Measurements from ENCODE around the gene SLC22A25. TPM values are rescaled to one million over a fixed set of nuclear protein-coding genes. Genes with fewer than 3 reads are reported as not detected.

The SLC22A25 gene
- total RNA-seq (ENCODE audit: low replicate concordance) = not detected in 2 replicates

GRCh38 chr11:63243533-63243932 lies at the start of gene SLC22A25:
TSS of gene SLC22A25 (minus strand) at chr11:63243599. CDS start at chr11:63229652, 13,947 bp downstream.
- Histone ChIP-seq H4K20me1 (ENCODE audit: low read depth) (no peaks in the 10 kb centered on the region), H2AFZ (replicated peaks) (no peak within 1 kb of the TSS), H3K4me2 (no peak within 1 kb of the TSS), H3K27ac (no peak within 1 kb of the TSS), H3K79me2 (ENCODE audit: low read depth) (no peaks in the 10 kb centered on the region), H3K4me1 (no peaks in the 10 kb centered on the region), H3K9ac (no peak within 1 kb of the TSS), H3K4me3 (no peak within 1 kb of the TSS), H3K27me3 (no peaks in the 10 kb centered on the region), H3F3A (ENCODE audit: low read depth) (no peaks in the 10 kb centered on the region), H3K9me3 (ENCODE audit: low read depth) (no peaks in the 10 kb centered on the region), H3K36me3 (no peaks in the 10 kb centered on the region)
- no peak for DNase-seq (ENCODE audit: low spot score)
- H3K9me3 Mint-ChIP-seq = no peaks in the 10 kb centered on the region
- no peaks in the 10 kb centered on the region for H3K4me1 Mint-ChIP-seq
- no peak within 1 kb of the TSS for H3K27ac Mint-ChIP-seq
- H3K4me3 Mint-ChIP-seq = no peak within 1 kb of the TSS
- H3K27me3 Mint-ChIP-seq (ENCODE audit: insufficient read depth, low read depth) = peaks cover 4% of the 10 kb centered on the region
- TF ChIP-seq CTCF (IDR thresholded peaks at IDR 0.05) = no peak
- TF ChIP-seq EZH2 (IDR thresholded peaks at IDR 0.05) = no peak
- no peak for TF ChIP-seq EZH2phosphoT487 (IDR thresholded peaks at IDR 0.05)
- H3K36me3 Mint-ChIP-seq = no peaks in the 10 kb centered on the region

GRCh38 chr11:63290285-63290684 lies 46.9 kb upstream of the SLC22A25 start:
- no peak for DNase-seq (ENCODE audit: low spot score)
- no peaks in the 10 kb centered on the region for H3K79me2 ChIP-seq (ENCODE audit: low read depth)

GRCh38 chr11:63289658-63290057 lies 46.3 kb upstream of the SLC22A25 start:
- no peak overlapping the region for H3K27ac Mint-ChIP-seq

More at GRCh38 chr11:63290285-63290684, 46.9 kb upstream of the SLC22A25 start:
- H3F3A ChIP-seq (ENCODE audit: low read depth) = no peaks in the 10 kb centered on the region
- no peaks in the 10 kb centered on the region for H3K27me3 ChIP-seq
- Mint-ChIP-seq H3K27ac (no peak overlapping the region), H3K4me1 (no peaks in the 10 kb centered on the region), H3K4me3 (no peak overlapping the region), H3K27me3 (ENCODE audit: insufficient read depth, low read depth) (no peaks in the 10 kb centered on the region), H3K9me3 (peaks cover 2% of the 10 kb centered on the region), H3K36me3 (no peaks in the 10 kb centered on the region)
- H3K4me2 ChIP-seq = no peak overlapping the region
- H3K9me3 ChIP-seq (ENCODE audit: low read depth) = peaks cover 2% of the 10 kb centered on the region
- no peak overlapping the region for H2AFZ ChIP-seq (replicated peaks)
- H3K4me1 ChIP-seq = no peaks in the 10 kb centered on the region
- H3K27ac ChIP-seq = no peak overlapping the region
- H3K36me3 ChIP-seq = no peaks in the 10 kb centered on the region
- H3K9ac ChIP-seq = no peak overlapping the region
- no peaks in the 10 kb centered on the region for H4K20me1 ChIP-seq (ENCODE audit: low read depth)
- TF ChIP-seq EZH2phosphoT487 (IDR thresholded peaks at IDR 0.05) (no peak), EZH2 (IDR thresholded peaks at IDR 0.05) (no peak), CTCF (IDR thresholded peaks at IDR 0.05) (no peak)
- H3K4me3 ChIP-seq = no peak overlapping the region

More at GRCh38 chr11:63289658-63290057, 46.3 kb upstream of the SLC22A25 start:
- no peaks in the 10 kb centered on the region for H3K4me1 ChIP-seq
- H3K9me3 ChIP-seq (ENCODE audit: low read depth) = peaks cover 2% of the 10 kb centered on the region
- H3K9ac ChIP-seq = no peak overlapping the region
- no peaks in the 10 kb centered on the region for H3F3A ChIP-seq (ENCODE audit: low read depth)
- Mint-ChIP-seq H3K9me3 (peaks cover 2% of the 10 kb centered on the region), H3K27me3 (ENCODE audit: insufficient read depth, low read depth) (no peaks in the 10 kb centered on the region), H3K4me3 (no peak overlapping the region), H3K36me3 (no peaks in the 10 kb centered on the region), H3K4me1 (no peaks in the 10 kb centered on the region)
- no peaks in the 10 kb centered on the region for H3K36me3 ChIP-seq
- no peaks in the 10 kb centered on the region for H3K27me3 ChIP-seq
- H3K27ac ChIP-seq = no peak overlapping the region
- H4K20me1 ChIP-seq (ENCODE audit: low read depth) = no peaks in the 10 kb centered on the region
- DNase-seq (ENCODE audit: low spot score) = no peak
- TF ChIP-seq CTCF (IDR thresholded peaks at IDR 0.05) (no peak), EZH2phosphoT487 (IDR thresholded peaks at IDR 0.05) (no peak), EZH2 (IDR thresholded peaks at IDR 0.05) (no peak)
- no peak overlapping the region for H3K4me2 ChIP-seq
- H3K79me2 ChIP-seq (ENCODE audit: low read depth) = no peaks in the 10 kb centered on the region
- no peak overlapping the region for H3K4me3 ChIP-seq
- no peak overlapping the region for H2AFZ ChIP-seq (replicated peaks)
